Measurements from ENCODE around the gene URB1. TPM values are rescaled to one million over a fixed set of nuclear protein-coding genes. Genes with fewer than 3 reads are reported as not detected.

URB1 gene
- polyA plus RNA-seq, 1 donor (not counting 4 experiments of a cell fraction or from before 2014, with no cell fraction given), result 9.0 TPM

DNA sequence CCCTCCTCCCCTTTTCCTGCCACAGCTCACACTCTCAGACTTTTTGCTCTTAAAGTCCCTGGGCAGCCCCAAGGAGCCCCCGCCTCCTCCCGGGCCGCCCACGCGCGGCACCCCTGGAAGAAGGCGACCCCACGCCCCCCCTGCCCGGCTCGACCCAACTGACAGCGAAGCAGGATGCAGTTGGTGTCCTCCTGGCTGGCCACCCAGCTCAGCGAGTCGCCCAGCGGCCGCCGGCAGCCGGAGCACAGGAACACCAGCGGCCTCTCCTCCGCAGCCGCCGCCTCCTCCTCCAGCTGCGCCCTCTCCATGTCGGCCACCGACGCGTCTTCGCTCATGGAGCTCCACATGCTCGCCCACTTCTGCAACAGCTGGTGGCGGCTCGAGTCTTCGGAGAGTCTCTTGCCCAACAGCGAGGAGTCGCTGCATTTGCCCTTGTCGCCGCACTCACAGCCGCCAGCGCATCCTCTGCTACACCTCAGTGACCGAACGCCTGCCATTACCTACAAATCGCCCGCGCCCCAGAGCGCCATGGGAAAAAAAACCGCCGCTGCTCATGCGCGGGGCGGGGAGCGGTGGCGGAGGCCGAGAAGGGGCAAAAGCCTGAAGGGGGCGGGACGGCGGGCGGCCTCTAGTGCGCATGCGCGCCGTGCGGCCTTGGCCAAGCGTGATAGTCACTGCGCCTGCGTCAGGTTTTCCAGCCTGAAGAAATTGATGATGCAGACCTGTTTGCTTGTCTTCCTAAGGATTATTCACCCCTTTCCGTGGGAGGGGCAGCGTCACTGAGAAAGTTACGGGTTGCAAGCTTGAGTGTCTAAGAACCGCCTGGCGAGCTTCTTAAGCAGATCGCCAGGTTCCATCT lies 114.1 kb downstream of the URB1 start, which contains the start of gene MIS18A:
Gene MIS18A, minus strand, starts transcription at position 532 of the 859 bp plus-strand sequence. Its CDS starts 35 bp downstream, at position 497.
- DNase-seq (ENCODE audit: low read depth, low spot score) (peak; percentile 97), FAIRE-seq (peak; percentile 78)
- dilution Hi-C loops (cut with MboI; ENCODE audit: extremely low pct_ligation_motif_present, low sequenced_read_pairs), result no loop called here
- no peaks in the 10 kb centered on the region for H3K9me3 ChIP-seq (ENCODE audit: control insufficient read depth, low read depth, low read length)
- TF ChIP-seq CTCF (optimal IDR thresholded peaks at IDR 0.05 in 1 of 3, IDR thresholded peaks at IDR 0.05 in 1 of 3, conservative IDR thresholded peaks at IDR 0.05 in 1 of 3; ENCODE audit: extremely low read depth in 1 of 3, insufficient read depth in 2 of 3, low read length in 3 of 3), result no peak
- no peak for TF ChIP-seq EZH2 (IDR thresholded peaks at IDR 0.05; ENCODE audit: low read length)
- no peaks in the 10 kb centered on the region for H3K9me1 ChIP-seq (ENCODE audit: control insufficient read depth, extremely low read depth, insufficient read depth, low read length)
- H4K20me1 ChIP-seq (ENCODE audit: control insufficient read depth, extremely low read depth, insufficient read depth, low read length), result no peaks in the 10 kb centered on the region
- H3K36me3 ChIP-seq (ENCODE audit: control insufficient read depth in 2 of 2, extremely low read depth in 1 of 2, insufficient read depth in 2 of 2, low read length in 2 of 2), result peaks cover 0 to 3% of the 10 kb centered on the region in 2 experiments
- H3K27me3 ChIP-seq (ENCODE audit: control insufficient read depth, extremely low read depth, insufficient read depth, low read length), result no peaks in the 10 kb centered on the region
- H3K9ac ChIP-seq (ENCODE audit: control insufficient read depth, extremely low read depth, insufficient read depth, low read length), result peak within 1 kb of the TSS; percentile 83
- peak within 1 kb of the TSS; percentile 79 for H3K27ac ChIP-seq (ENCODE audit: control insufficient read depth, insufficient read depth, low read length)
- peak within 1 kb of the TSS; percentile 81 to 97 (median 88) for H3K4me3 ChIP-seq (ENCODE audit: control insufficient read depth in 2 of 3, extremely low read depth in 1 of 3, insufficient read depth in 2 of 3, low read depth in 1 of 3, low read length in 3 of 3)
- H2AFZ ChIP-seq (ENCODE audit: control insufficient read depth, low read length), result peak within 1 kb of the TSS; percentile 99
- peaks cover 12% of the 10 kb centered on the region for H3K4me1 ChIP-seq (ENCODE audit: control insufficient read depth, extremely low read depth, insufficient read depth, low read length)
- H3K4me2 ChIP-seq (ENCODE audit: control insufficient read depth, extremely low read depth, insufficient read depth, low read depth, low read length), result peak within 1 kb of the TSS; percentile 91
- peaks cover 13% of the 10 kb centered on the region for H3K79me2 ChIP-seq (ENCODE audit: control insufficient read depth, insufficient read depth, low read length)

- H3K4me2 ChIP-seq (ENCODE audit: control insufficient read depth, extremely low read depth, insufficient read depth, low read depth, low read length), result peak overlapping the region; percentile 91
These were observed 114.7 kb downstream of the URB1 start for GRCh38 chr21:32278103-32278502.

More at GRCh38 chr21:32278103-32278502, 114.7 kb downstream of the URB1 start:
- FAIRE-seq, result no peak
- no peak for DNase-seq (ENCODE audit: low read depth, low spot score)
- peak overlapping the region; percentile 81 to 97 (median 88) for H3K4me3 ChIP-seq (ENCODE audit: control insufficient read depth in 2 of 3, extremely low read depth in 1 of 3, insufficient read depth in 2 of 3, low read depth in 1 of 3, low read length in 3 of 3)
- H3K79me2 ChIP-seq (ENCODE audit: control insufficient read depth, insufficient read depth, low read length), result peaks cover 13% of the 10 kb centered on the region
- H3K36me3 ChIP-seq (ENCODE audit: control insufficient read depth in 2 of 2, extremely low read depth in 1 of 2, insufficient read depth in 2 of 2, low read length in 2 of 2), result peaks cover 0 to 6% of the 10 kb centered on the region in 2 experiments
- no peak for TF ChIP-seq EZH2 (IDR thresholded peaks at IDR 0.05; ENCODE audit: low read length)
- no peaks in the 10 kb centered on the region for H3K9me3 ChIP-seq (ENCODE audit: control insufficient read depth, low read depth, low read length)
- H3K27ac ChIP-seq (ENCODE audit: control insufficient read depth, insufficient read depth, low read length), result peak overlapping the region; percentile 60
- no peaks in the 10 kb centered on the region for H3K9me1 ChIP-seq (ENCODE audit: control insufficient read depth, extremely low read depth, insufficient read depth, low read length)
- dilution Hi-C loops (cut with MboI; ENCODE audit: extremely low pct_ligation_motif_present, low sequenced_read_pairs), result no loop called here
- H3K27me3 ChIP-seq (ENCODE audit: control insufficient read depth, extremely low read depth, insufficient read depth, low read length), result no peaks in the 10 kb centered on the region
- H4K20me1 ChIP-seq (ENCODE audit: control insufficient read depth, extremely low read depth, insufficient read depth, low read length), result no peaks in the 10 kb centered on the region
- H3K4me1 ChIP-seq (ENCODE audit: control insufficient read depth, extremely low read depth, insufficient read depth, low read length), result peaks cover 12% of the 10 kb centered on the region
- peak overlapping the region; percentile 99 for H2AFZ ChIP-seq (ENCODE audit: control insufficient read depth, low read length)
- H3K9ac ChIP-seq (ENCODE audit: control insufficient read depth, extremely low read depth, insufficient read depth, low read length), result peak overlapping the region; percentile 83

All from keratinocyte (primary cell).